ENCODE data around the gene ASTN2.

DNA sequence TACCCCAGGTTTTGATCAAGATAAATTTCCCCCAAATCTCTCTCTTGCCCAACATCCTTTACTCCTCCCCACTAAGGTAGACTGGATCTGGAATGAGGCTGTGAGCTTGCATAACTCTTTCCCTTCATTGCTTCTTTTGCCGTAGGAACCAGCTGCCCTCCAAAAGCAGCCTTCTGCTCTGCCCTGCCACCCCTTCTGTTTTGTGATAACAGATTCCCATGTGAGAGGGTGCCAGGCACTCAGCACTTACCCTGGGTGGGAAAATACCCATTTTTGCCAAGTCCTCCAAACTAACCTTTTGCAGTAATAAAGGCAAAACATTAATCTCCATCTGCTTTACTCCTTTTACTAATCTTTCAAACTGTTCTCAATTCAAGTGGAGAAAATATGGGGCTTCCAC lies 182.6 kb downstream of the ASTN2 start:
- TF ChIP-seq, protein P1, sequence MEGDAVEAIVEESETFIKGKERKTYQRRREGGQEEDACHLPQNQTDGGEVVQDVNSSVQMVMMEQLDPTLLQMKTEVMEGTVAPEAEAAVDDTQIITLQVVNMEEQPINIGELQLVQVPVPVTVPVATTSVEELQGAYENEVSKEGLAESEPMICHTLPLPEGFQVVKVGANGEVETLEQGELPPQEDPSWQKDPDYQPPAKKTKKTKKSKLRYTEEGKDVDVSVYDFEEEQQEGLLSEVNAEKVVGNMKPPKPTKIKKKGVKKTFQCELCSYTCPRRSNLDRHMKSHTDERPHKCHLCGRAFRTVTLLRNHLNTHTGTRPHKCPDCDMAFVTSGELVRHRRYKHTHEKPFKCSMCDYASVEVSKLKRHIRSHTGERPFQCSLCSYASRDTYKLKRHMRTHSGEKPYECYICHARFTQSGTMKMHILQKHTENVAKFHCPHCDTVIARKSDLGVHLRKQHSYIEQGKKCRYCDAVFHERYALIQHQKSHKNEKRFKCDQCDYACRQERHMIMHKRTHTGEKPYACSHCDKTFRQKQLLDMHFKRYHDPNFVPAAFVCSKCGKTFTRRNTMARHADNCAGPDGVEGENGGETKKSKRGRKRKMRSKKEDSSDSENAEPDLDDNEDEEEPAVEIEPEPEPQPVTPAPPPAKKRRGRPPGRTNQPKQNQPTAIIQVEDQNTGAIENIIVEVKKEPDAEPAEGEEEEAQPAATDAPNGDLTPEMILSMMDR (conservative IDR thresholded peaks at IDR 0.05; ENCODE audit: low read length) = no peak
- TF ChIP-seq EZH2phosphoT487 (IDR thresholded peaks at IDR 0.05; ENCODE audit: borderline replicate concordance, low read depth, low read length) = no peak
